ENCODE measurements around the gene HAGHL. TPM values are rescaled to one million over a fixed set of nuclear protein-coding genes. Genes with fewer than 3 reads are reported as not detected.

Gene HAGHL
- total and polyA plus RNA-seq, 12 donors = 0.35 to 63.5 (median 6.0) TPM; not detected in 1

DNA sequence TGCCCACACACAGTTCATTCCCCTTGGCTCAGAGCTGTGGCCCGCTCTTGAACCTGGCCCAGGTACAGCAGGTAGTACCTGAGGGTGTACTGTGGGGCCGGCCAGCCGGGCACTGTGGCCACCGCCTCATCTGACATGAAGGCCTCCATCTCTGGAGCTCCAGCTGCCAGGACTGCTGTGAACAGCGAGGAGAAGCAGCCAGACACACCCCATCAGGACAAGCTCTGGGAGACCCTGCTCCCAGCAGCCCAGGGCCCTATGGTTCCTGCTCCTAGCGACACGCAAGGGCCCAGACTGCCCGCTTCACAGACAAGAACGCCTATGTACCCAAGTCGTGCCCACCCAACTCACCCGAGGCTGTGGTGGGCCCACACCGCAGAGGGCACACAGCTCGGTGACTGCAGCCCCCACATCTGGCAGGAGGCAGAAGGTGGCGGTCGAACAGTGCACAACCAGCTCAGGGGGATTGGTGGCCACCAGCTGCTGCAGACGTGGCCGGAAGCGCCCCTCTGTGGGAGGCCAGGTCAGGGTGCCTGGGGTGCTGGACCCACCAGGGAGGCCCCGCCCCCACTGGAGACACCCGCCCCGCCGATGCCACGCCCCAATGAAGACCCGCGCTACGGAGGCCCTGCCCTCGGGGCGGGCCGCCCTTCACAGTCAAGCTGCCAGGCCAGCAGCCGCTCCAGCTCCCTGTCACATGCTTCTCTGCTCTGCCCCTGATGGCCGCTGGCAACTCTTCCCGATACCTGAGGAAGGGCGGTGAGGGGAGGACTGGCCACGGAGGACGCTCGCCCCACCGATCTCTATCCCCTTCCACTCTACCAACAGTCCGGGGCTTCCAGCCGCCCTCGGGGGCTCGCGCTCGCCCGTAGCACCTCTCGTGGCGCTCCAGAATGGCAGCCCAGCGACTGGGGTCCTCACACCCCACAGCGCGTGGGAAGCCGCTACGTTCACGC is 47.8 kb upstream of the HAGHL start:
- 0 to 50% (median 23%) methylated on average over 1 to 52 of the region's 52 CpGs for WGBS, 4 donors
- Histone ChIP-seq H3K4me3 (peak overlapping the region in 1 of 4 donors; percentile 99), H3K27ac (peak overlapping the region in 4 of 5 donors; percentile 47 to 94 (median 80)), H3K36me3 (replicated peaks in 1 of 2) (peaks cover 0 to 19% of the 10 kb centered on the region in 2 donors), H3K27me3 (no peaks in the 10 kb centered on the region), H3K9me3 (replicated peaks in 1 of 3) (no peaks in the 10 kb centered on the region), H3K4me1 (replicated peaks in 1 of 2) (peaks cover 35 to 43% of the 10 kb centered on the region in 2 donors)
- intact Hi-C loops (cut with DNase I) = no loop called here
- TF ChIP-seq, protein P1, sequence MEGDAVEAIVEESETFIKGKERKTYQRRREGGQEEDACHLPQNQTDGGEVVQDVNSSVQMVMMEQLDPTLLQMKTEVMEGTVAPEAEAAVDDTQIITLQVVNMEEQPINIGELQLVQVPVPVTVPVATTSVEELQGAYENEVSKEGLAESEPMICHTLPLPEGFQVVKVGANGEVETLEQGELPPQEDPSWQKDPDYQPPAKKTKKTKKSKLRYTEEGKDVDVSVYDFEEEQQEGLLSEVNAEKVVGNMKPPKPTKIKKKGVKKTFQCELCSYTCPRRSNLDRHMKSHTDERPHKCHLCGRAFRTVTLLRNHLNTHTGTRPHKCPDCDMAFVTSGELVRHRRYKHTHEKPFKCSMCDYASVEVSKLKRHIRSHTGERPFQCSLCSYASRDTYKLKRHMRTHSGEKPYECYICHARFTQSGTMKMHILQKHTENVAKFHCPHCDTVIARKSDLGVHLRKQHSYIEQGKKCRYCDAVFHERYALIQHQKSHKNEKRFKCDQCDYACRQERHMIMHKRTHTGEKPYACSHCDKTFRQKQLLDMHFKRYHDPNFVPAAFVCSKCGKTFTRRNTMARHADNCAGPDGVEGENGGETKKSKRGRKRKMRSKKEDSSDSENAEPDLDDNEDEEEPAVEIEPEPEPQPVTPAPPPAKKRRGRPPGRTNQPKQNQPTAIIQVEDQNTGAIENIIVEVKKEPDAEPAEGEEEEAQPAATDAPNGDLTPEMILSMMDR (IDR thresholded peaks at IDR 0.05) = no peak
- peak; percentile 6 to 14 for TF ChIP-seq POLR2A (IDR thresholded peaks at IDR 0.05)
- DNase-seq = peak; percentile 82 to 91 (median 86)

DNA sequence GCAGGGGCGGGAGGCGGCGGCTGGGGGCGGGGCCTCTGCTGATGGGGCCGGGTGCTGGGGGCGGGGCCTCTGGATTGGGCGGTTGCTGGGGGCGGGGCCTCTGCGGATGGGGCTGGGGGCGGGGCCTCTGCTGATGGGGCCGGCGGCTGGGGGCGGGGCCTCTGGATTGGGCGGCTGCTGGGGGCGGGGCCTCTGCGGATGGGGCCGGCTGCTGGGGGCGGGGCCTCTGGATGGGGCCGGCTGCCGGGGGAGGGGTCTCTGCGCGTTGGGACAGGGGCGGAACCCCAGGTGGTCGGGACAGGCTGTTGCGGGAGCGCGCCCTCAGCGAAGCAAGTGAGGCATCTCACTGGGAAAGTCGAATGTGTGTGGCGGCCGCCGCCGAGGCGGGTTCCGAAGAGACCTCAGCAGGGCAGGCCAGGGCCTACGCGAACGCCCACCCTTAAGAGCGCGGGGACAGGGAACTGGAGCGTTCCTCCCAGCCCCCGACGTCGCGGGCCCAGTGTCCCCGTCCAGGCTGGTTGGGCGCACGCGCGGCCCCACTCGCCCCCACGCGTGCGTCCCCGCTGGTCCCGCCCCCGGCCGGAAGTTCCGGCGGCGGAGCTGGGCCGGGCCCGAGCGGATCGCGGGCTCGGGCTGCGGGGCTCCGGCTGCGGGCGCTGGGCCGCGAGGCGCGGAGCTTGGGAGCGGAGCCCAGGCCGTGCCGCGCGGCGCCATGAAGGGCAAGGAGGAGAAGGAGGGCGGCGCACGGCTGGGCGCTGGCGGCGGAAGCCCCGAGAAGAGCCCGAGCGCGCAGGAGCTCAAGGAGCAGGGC is 46.9 kb upstream of the HAGHL start, which contains the start of gene STUB1:
STUB1 (plus strand) TSS at position 597 of the 811 bp plus-strand sequence; CDS start at position 713, 116 bp downstream.
- H3K9me3 ChIP-seq (replicated peaks in 1 of 3) = no peaks in the 10 kb centered on the region
- DNase-seq = peak; percentile 87 to 92 (median 91)
- peak within 1 kb of the TSS; percentile 79 to 94 (median 86) for H3K27ac ChIP-seq
- H3K36me3 ChIP-seq (replicated peaks in 1 of 2) = peaks cover 0 to 19% of the 10 kb centered on the region in 2 donors
- 0 to 1% (median 1%) methylated on average over 8 to 91 of the region's 91 CpGs for WGBS, 4 donors
- H3K27me3 ChIP-seq = no peaks in the 10 kb centered on the region
- intact Hi-C loops (cut with DNase I) = no loop called here
- TF ChIP-seq, protein P1 (IDR thresholded peaks at IDR 0.05) = peak in 1 of 6 experiments; percentile 4
- TF ChIP-seq POLR2A (IDR thresholded peaks at IDR 0.05) = peak; percentile 49 to 78
- peak within 1 kb of the TSS; percentile 27 to 99 (median 46) for H3K4me3 ChIP-seq
- peaks cover 31 to 42% of the 10 kb centered on the region in 2 donors for H3K4me1 ChIP-seq (replicated peaks in 1 of 2)

DNA sequence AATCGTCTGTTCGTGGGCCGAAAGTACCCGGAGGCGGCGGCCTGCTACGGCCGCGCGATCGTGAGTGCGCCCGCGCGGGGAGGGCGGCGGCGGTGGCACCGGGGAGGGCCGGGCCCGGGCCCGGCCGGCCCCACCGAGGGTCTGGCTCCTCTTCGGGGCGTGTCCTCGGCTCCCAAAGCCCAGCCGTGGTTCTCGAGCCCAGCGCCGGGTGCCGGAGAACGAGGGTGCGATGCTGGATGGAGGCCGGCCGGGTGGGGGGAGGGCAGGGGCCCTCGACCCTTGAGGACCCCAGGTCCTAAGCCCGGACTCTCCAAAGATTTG is 46.3 kb upstream of the HAGHL start:
- no peak for DNase-seq
- peak overlapping the region; percentile 27 to 99 (median 46) for H3K4me3 ChIP-seq
- peak overlapping the region; percentile 71 to 94 (median 86) for H3K27ac ChIP-seq
- WGBS, 4 donors = 0 to 1% (median 0%) methylated on average over 3 to 38 of the region's 38 CpGs
- H3K4me1 ChIP-seq (replicated peaks in 1 of 2) = peaks cover 27 to 41% of the 10 kb centered on the region in 2 donors
- intact Hi-C loops (cut with DNase I) = no loop called here
- H3K36me3 ChIP-seq (replicated peaks in 1 of 2) = peaks cover 0 to 19% of the 10 kb centered on the region in 2 donors
- H3K27me3 ChIP-seq = no peaks in the 10 kb centered on the region
- TF ChIP-seq, protein P1 (IDR thresholded peaks at IDR 0.05) = no peak
- no peak for TF ChIP-seq POLR2A (IDR thresholded peaks at IDR 0.05)
- no peaks in the 10 kb centered on the region for H3K9me3 ChIP-seq (replicated peaks in 1 of 3)

All from adrenal gland (tissue), 12 donors.